GM19467 (cell line): ENCODE data around the gene NACC2.

Experiments
- ATAC-seq: cut with Tn5 transposase; IDR thresholded peaks from one replicate; pipeline ENCODE4 v1.9.1; 2021; ENCODE audit warnings: mild to moderate bottlenecking, moderate library complexity; ENCODE audit not compliant: unreplicated experiment

Gene NACC2, protein sequence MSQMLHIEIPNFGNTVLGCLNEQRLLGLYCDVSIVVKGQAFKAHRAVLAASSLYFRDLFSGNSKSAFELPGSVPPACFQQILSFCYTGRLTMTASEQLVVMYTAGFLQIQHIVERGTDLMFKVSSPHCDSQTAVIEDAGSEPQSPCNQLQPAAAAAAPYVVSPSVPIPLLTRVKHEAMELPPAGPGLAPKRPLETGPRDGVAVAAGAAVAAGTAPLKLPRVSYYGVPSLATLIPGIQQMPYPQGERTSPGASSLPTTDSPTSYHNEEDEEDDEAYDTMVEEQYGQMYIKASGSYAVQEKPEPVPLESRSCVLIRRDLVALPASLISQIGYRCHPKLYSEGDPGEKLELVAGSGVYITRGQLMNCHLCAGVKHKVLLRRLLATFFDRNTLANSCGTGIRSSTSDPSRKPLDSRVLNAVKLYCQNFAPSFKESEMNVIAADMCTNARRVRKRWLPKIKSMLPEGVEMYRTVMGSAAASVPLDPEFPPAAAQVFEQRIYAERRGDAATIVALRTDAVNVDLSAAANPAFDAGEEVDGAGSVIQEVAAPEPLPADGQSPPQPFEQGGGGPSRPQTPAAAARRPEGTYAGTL

DNA sequence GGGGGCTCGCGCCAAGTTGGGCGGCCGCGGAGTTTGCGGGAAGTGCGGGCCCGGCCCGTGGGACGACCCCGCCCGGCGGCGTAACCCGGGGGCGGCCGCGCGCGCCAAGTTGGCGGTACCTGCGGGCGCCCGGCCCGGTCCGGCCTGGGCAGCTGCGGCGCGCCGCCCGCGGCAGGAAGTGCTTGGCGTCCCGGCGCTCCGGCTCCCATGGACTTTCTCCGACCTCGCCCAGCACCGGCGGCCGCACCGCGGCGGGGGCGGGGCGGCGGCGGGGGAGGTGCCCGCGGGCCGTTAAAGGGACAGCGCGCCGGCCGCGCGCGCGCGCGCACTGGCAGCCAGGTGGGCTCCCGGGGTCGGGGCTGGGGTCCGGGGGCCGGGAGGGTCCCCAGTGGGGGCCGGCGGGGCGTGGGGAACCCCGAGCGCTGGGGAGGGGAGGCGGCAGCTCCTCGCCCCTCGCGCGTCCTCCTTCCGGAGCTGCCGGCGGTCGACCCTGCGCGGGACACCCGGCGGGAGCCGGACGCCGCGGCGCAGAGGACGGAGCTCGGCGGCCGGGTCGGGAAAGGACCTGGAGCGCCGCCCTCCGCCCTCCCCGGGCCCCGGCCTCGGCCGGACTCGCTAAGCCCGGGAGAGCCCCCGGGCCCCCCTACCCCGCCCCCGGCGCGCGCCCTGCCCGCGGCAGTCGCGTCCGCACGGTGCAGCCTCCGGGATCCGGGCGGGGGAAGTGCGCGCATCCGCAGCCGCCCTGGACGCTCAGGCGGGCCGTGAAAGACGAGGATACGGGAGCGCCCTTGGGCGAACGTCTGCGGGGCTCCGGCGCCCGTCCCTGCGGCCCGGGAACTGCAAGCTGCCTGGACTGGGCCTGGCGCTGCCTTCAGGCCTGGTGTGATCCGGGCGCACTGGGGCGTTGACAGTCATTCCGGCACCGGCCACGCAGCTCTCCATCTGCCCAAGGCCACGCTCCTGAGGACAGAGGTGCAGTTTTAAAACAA lies at the start of gene NACC2:
TSS of gene NACC2 (minus strand) at position 220 of the 989 bp plus-strand sequence. CDS start 44,768 bp downstream, outside the sequence.
- no peak for ATAC-seq

DNA sequence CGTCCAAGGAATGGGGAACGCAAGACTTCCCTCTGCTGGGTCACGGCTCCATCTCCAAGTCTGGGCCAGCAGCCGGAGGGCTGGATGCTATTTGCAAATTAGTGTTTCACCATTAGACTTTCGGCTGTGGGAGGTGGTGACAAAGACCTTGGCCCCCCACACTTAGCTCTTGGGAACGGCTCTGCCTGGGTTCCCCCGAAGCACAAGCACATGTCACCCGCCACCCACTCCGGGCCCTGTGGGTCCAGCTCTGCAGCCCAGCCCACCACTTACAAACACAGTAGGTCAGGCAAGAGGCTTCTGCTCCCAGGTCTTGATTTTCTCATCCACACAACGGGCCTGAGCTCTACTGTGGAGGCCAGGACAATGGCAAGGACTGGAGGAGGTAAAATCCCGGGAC lies 49.4 kb upstream of the NACC2 start:
- no peak for ATAC-seq

DNA sequence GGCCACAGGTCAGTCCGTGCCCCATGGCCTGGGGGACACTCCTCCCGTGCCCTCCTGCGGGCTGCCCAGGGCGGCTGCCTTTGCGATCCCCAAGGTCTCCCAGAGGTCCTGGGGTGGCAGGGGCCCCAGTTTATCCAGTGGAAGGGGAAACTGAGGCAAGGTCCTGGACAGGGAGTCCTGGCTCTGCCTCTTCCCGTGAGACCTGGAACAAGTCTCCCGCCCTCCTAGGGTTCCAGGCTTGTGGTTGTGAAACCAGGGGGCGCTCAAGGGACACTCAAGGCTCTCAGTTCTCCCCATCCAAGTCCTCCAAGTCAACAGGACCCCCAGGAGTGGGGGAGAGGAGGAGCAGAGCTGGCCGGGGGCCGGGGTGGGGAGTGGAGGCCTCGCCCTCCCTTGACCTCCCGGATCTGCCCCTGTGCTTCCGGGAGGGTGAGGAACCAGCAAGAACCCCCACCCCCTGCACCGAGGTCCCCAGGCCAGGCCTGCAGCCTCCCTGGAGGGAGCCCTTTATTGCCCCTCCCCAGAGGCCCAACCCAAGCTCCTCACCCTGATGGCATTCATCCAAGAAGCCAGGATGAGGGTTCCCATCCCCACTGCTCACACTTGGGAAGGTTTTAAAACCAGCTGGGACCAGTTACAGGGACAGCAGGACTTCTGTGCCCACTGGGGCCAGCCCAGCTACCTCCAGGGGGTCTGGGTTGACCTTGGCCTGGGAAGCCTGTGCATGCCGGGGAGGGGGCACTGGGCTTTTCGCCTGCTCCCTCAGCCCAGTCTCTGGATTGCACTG lies 48.3 kb upstream of the NACC2 start:
- ATAC-seq, result no peak

DNA sequence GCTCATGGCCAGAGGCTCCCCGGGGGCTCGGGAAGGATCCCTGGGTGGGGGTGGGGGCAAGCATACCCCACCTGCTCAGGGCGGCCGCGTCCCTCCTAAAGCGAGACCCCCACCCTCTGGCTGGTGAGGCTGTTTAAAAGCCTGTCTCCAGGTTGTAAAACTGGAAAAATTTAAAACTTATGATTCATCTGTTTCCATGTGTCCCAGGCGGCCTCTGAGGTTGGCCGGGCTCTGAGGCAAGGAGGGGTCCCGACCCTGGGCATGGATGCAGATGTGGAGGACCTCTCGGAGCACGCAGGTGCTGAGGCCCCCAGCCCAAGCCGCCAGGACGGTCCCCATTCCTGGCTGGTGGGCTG lies 47.7 kb upstream of the NACC2 start:
- ATAC-seq, result no peak

DNA sequence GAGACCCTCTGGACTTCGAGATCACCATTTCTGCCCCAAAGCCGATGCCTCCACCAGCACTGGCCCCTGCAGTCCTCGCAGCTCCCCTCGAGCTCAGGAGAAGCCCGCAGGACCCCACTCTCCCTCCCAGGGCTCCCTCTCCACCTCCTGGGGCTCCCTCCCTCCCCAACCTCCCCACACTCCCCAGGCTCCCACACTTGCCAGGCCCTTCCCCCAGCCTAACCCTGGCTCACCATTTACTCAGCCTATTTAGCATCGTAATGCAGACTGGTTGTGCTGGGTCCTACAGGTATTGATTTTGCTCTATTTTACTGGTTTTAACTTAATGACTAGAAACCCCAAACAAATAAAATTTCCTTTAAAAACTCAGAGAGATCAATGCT lies 47.3 kb upstream of the NACC2 start:
- ATAC-seq, result no peak

DNA sequence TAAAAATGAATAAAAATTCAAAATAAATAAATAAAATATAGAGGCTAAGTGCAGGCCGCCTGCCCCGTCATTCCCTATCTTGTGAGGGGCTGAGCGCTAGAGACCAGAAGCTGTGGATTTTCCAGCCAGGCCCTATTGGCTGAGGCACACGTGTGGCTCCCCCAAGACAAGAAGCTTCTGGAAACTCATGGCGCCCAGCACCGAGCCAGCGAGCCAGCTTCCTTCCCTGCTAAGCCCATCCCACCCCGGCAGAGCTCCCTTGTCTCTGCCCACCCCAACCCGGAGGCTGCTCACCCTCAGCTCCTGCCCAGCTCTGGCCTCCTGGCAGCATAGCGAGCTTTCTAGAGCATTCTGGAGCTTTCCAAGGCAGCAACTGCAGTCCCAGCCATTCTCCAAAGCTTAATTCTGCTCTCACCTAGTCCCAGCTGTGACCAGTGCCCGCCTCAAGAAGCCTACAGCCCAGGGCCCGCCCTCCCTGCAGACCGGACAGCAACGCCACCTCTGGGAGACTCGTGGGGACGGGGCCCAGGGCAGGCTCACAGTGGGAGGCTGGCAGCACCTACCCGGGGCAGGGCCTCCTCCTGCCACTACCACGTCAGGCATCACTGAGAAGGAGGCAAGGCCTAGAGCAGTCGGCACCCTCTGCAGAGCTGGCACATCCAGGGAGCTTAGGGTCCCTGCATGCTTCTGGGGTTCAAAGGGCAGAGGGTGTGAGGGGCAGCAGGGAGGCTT lies 46.8 kb upstream of the NACC2 start:
- ATAC-seq, result no peak

DNA sequence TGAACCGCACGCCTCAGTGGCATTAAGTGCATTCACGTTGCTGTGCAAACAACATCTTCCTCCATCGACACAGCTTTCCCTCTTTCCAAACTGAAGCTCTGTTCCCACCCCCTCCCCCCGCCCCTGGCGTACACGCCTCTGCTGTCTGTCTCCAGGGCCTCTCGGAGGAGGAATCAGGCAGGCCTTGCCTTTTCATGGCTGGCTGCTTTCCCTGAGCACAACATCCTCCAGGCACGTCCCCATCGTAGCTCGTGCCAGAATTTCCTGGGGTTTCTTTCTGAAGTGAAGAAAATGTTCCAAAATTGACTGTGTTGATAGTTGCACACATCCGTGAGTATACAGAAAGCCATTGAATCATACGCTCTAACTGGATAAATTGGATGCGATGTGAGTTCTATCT lies 45.9 kb upstream of the NACC2 start:
- no peak for ATAC-seq

DNA sequence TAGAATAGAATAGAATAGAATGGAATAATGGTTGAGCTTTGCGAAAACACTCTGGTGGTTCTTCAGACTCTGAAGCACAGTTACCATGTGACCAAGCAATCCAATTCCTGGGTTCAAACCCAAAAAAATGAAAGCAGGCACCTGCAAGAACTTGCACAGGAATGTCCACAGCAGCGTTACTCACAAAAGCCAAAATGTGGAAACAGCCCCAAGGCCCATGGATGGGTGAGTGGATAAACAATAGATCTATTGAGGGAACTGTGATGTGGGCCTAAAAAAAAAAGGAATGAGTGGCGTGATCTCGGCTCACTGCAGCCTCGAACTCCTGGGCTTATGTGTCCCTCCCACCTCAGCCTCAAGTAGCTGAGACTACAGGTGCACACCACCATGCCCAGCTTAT lies 45.0 kb upstream of the NACC2 start:
- ATAC-seq, result no peak

DNA sequence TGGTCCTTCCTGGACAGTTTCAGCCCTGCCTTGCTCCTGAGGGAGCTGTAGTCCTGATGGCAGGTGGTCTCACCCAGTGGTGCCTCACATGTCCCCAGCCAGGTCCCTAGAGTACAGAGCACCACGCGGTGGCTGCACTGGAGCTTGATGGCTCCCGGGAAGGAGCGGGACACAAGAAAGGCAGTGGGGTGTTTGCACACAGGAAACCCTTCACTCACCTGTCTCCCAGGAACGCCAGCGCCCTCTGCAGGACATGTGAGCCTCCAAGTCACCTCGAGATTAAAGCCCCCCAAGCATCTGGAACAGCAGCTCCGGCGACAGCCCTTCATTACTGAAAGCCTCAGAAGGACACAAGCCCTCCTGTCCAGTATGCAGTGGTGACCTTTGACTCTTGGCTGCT lies 43.5 kb upstream of the NACC2 start:
- no peak for ATAC-seq

DNA sequence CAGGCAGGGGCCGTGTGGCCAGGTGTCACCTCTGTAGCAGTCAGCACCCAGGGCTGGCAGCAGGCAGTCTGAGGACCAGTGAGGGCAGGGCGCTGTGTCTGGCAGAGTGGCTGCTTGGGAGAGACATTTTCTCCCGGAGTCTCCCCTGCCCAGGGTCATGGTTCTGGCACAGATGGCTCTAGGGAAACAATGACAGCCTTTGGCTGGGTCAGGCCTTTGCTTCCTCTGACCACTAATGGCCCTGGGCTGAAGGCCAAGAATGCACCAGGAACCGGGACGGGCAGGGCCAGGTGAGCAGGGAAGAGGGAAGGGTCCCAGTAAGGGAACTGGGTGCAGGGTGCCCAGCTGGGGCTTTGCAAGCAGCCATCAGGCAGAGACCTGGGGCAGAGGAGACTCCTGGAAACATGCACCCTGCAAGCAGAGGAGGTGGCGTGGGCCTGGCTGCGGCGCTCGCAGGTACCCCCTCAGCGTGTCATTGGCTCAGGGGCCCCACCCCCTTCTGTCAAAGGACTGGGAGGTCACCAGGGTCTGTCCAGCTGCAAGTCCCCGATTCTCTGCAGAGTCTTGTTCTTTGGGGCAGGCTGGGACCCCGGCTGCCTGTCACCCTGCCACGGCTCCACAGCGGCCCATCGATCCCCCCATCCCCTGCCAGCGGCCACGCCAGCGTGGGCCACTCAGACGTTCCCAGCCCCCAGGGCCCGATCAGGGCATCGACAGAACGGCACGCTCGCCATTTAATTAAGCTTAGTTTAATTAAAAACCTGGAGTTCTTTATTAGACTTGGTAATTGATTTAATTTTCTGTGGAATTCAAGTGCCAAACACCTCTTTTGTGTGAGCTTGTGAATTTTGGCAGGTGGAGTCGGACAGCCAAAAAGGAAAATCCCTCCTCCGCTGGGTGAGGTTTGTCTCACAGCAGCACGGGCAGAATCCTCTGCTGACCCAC lies 42.5 kb upstream of the NACC2 start:
- no peak for ATAC-seq

DNA sequence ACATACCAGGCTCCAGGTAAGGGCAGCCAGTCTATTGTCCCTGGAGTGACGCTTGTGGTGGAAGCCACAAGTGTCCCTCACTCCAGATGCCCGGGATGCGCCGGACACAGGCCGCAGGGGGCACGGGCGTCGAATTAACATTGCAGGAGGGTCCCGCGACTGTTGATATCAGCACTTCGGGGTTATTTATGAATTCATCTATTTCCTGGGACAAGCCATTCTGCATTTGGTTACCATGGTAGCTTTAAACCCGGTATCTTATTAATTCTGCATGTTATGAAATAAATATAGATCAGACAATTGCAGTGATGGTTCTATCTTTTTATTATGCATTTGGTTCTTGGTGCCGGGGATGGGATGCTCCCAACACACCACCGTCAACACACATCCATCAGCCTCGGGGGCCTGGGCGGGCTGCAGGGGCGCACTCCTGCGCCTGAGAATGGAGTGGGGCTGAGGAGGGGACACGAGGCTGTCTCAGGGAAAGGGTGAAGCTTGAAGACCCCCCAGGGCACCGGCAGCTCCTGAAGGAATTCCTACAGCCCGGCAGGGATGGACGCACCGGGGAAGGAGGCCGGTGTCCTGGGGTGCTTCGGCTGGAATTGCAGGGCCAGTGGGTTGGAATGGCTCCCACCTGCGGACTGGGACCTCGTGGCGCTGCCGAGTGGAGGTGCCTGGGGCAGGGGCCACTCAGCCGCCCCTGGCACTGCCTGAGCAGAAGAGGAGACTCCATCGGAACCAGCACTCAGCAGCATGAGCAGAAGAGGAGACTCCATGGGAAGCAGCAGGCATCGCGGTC lies 41.2 kb upstream of the NACC2 start:
- ATAC-seq, result no peak

DNA sequence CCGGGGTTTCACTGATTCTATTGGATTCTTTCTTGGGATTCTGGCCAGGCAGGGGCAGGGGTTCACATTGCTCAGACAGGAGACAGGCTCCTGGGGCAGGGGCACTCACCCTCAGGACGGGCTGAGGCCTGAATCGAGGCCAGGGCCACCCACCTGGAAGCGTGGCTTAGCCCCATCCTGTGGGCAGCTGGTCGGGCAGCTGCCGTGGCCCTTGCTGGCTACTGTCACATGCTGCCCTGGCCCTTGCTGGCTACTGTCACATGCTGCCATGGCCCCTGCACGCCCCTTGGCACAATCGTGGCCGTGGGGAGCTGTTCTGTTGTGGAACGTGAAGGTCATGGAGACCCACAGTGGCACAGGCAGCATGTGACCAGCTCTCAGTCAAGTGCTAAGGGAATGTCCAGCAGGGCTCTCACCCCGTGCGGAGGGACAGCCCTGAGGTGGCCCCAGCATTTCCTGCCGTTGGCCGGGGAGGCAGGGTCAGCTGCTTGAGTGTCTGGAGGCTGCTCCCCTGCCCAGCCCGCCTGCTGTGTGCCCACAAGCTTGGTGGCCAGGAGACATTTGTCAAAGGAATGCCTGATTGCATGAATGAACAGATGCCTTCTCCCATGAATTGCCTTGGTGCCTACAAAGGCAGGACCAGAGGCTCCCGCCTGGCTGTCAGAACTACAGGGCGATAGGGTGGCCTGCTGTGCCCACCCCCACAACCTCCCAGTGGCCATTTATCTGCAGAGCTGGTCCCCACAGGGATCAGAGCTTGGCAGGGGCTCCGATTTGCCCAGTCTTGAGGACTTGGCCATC lies 40.4 kb upstream of the NACC2 start:
- no peak for ATAC-seq

DNA sequence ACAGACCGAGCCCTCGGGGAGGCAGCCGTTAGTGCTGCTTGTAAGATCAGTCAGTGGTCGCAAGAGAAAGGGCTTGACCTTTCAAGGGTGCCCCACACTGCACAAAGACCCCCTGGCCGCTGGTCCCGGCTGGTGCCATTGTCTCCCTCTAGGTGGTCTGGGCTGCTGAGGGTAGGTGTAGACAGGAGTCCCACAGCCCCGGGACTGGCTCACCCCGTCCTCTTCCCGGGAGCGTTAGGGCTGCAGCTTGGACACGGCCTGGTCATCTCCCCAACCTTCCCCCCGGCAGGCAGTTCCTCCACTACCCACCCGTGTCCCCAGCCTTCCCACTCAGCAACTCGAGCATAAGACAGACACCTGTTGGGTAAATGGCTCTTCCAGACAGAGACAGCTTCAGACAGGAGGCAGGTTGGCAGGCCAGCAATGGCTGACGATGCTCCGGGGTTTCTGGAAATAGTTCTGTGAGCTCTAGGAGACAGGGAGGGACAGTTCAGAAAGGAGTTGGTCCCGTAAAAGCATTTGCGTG lies 38.9 kb upstream of the NACC2 start:
- ATAC-seq, result no peak

DNA sequence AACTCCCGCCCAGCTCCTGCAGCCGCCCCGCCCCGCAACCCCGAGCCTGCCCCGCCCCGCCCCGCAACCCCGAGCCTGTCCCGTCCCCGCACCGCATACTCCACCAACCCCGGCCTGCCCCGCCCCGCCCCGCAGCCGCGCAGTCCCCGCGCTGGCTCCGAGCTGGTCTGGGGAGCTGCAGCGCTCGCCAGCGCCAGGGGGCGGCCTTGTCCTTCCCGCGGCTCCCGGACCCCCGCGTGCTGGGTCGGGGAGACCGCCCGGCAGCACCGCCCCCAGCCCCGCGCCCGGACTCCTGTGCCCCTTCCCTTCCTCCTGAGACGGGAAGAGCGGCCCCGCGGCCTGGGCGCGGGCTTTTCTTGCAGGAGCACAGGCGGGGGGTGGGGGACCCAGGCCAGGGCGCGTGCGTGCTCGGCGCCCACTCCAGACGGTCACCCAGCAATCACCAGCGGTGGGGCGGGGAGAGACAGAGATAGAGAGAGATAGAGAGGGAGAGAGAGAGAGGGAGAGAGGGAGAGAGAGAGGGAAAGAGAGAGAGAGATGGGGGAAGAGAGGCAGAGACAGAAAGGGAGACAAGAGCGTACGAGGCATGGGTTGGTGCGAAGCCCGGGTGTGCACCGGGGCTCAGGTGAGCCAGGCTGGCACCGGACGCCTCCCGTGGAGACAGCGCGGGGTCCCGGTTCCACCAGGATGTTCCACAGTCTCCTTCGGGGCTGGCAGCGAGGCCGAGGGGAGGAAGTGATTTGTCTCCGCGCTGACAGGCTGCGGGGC lies 38.3 kb upstream of the NACC2 start:
- no peak for ATAC-seq

DNA sequence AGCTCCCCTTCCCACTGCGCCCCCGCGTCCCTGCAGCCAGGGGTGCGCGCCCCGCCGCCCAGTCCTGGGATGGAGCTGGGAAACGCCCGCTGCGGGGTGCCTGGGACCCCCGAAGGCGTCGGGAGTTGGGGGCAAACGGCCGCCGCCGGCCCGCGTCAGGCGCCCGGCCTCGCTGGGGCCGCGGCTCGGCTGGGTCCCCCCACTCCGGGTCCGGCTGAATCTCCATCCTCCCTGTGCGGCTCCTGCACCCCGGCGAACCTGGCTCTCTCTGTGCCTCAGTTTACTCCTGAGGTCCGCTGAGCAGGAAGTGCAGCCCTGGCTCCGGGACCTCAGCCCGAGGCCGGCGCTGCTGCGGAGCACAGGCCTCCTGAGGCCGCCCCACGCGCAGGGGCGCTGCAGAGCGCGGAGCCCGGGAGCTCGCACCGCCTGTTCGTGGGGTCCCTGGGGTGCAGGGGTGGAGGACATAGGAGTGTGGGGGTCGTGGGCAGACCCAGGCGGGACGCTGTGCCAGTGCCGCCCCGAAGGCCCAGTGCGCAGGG lies 37.5 kb upstream of the NACC2 start:
- no peak for ATAC-seq
